Tibial artery (tissue), 4 donors: ENCODE data around the gene ERRFI1.

Experiments used
- DNase-seq, 2 donors: peaks; one replicate each; pipeline ENCODE4 v3.0.0-alpha.2; 2019
- H3K27ac ChIP-seq, 2 donors: fragments of 200-600 bp; sonication (generic) in 1 of 2; 1 replicate in 1 of 2; 2 replicates in 1 of 2; pipeline ENCODE4 v1.5.1; 2018 to 2019; ENCODE audit warnings: mild to moderate bottlenecking in 1 of 2
- H3K27me3 ChIP-seq, 2 donors: fragments of 200-600 bp; sonication (generic) in 1 of 2; one replicate each; pipeline versions ENCODE4 v1.5.1 to v1.6.0; 2016 to 2019
- H3K36me3 ChIP-seq, 3 donors: fragments of 200-600 bp; sonication (generic) in 2 of 3; one replicate each; pipeline ENCODE4 v1.5.1; 2016 to 2019; ENCODE audit warnings: mild to moderate bottlenecking in 2 of 3
- H3K4me1 ChIP-seq, 4 donors: fragments of 200-600 bp; sonication (generic) in 2 of 4; 1 replicate in 3 of 4; 2 replicates in 1 of 4; pipeline ENCODE4 v1.5.1; 2016 to 2019
- H3K4me3 ChIP-seq, 2 donors: fragments of 200-600 bp; sonication (generic) in 1 of 2; 1 replicate in 1 of 2; 2 replicates in 1 of 2; pipeline ENCODE4 v1.5.1; 2018 to 2019; ENCODE audit warnings: mild to moderate bottlenecking in 2 of 2
- H3K9me3 ChIP-seq, 3 donors: fragments of 200-600 bp; sonication (generic) in 1 of 3; one replicate each; pipeline ENCODE4 v1.5.1; 2016 to 2019
- CTCF ChIP-seq, 2 experiments: fragments of 200-600 bp in 1 of 2; fragments of 450-650 bp in 1 of 2; IDR thresholded peaks; one replicate each; pipeline ENCODE4 v1.5.1; 2017 to 2019; ENCODE audit warnings: antibody characterized with exemption in 2 of 2, mild to moderate bottlenecking in 1 of 2, moderate library complexity in 1 of 2
- intact Hi-C: fragments of 100-400 bp; cut with DNase I; formaldehyde crosslinking; loops from one replicate; pipeline ENCODE4 v1.15.0; 2023; ENCODE audit warnings: low total_unique reads

Gene ERRFI1

GRCh38 chr1:8040586-8040985, 14.5 kb upstream of the ERRFI1 start:
- Histone ChIP-seq H3K4me3 (no peak overlapping the region), H3K4me1 (peaks cover 0 to 18% (median 5%) of the 10 kb centered on the region in 4 donors), H3K9me3 (no peaks in the 10 kb centered on the region), H3K27ac (peak overlapping the region; percentile 60 to 74), H3K36me3 (no peaks in the 10 kb centered on the region), H3K27me3 (no peaks in the 10 kb centered on the region)
- peak; percentile 90 to 94 for DNase-seq
- intact Hi-C loops, result no loop called here
- TF ChIP-seq CTCF (IDR thresholded peaks at IDR 0.05), result no peak

GRCh38 chr1:8039071-8039470, 13.0 kb upstream of the ERRFI1 start:
- Histone ChIP-seq H3K36me3 (no peaks in the 10 kb centered on the region), H3K4me1 (peaks cover 0 to 15% (median 5%) of the 10 kb centered on the region in 4 donors), H3K27me3 (no peaks in the 10 kb centered on the region), H3K27ac (peak overlapping the region; percentile 60 to 74), H3K4me3 (no peak overlapping the region), H3K9me3 (no peaks in the 10 kb centered on the region)
- TF ChIP-seq CTCF (IDR thresholded peaks at IDR 0.05), result no peak
- DNase-seq, result no peak
- intact Hi-C loops, result loop anchor here (10.0 kb wide), 1 partner anchor 196 kb away; no protein-coding TSS in a partner anchor

- Histone ChIP-seq H3K27ac (no peak overlapping the region), H3K4me1 (peaks cover 0 to 17% (median 9%) of the 10 kb centered on the region in 4 donors), H3K9me3 (no peaks in the 10 kb centered on the region), H3K4me3 (no peak overlapping the region), H3K36me3 (no peaks in the 10 kb centered on the region), H3K27me3 (no peaks in the 10 kb centered on the region)
- no peak for DNase-seq
- intact Hi-C loops, result loop anchor here (10.0 kb wide), 1 partner anchor 200 kb away; no protein-coding TSS in a partner anchor
- TF ChIP-seq CTCF (IDR thresholded peaks at IDR 0.05), result no peak
Measured at GRCh38 chr1:8035289-8035688, 9.2 kb upstream of the ERRFI1 start.

- Histone ChIP-seq H3K27me3 (no peaks in the 10 kb centered on the region), H3K4me3 (no peak overlapping the region), H3K4me1 (peaks cover 0 to 20% (median 12%) of the 10 kb centered on the region in 4 donors), H3K9me3 (no peaks in the 10 kb centered on the region), H3K36me3 (no peaks in the 10 kb centered on the region), H3K27ac (no peak overlapping the region)
- intact Hi-C loops, result loop anchor here (10.0 kb wide), 1 partner anchor 201 kb away; no protein-coding TSS in a partner anchor
- TF ChIP-seq CTCF (IDR thresholded peaks at IDR 0.05), result no peak
- DNase-seq, result no peak
Measured at GRCh38 chr1:8033322-8033721, 7.2 kb upstream of the ERRFI1 start.

GRCh38 chr1:8032366-8032910, 6.3 kb upstream of the ERRFI1 start:
- intact Hi-C loops, result loop anchor here (10.0 kb wide), 1 partner anchor 202 kb away; no protein-coding TSS in a partner anchor
- no peak overlapping the region for H3K4me3 ChIP-seq
- no peaks in the 10 kb centered on the region for H3K36me3 ChIP-seq
- TF ChIP-seq CTCF (IDR thresholded peaks at IDR 0.05), result no peak
- no peaks in the 10 kb centered on the region for H3K27me3 ChIP-seq
- peaks cover 0 to 29% (median 21%) of the 10 kb centered on the region in 4 donors for H3K4me1 ChIP-seq
- no peak for DNase-seq
- no peak overlapping the region for H3K27ac ChIP-seq
- no peaks in the 10 kb centered on the region for H3K9me3 ChIP-seq
